Activated T-cell treated with anti-CD3 and anti-CD28 coated beads, Interleukin-2, amount 50 U/mL, for 72 hours (primary cell): ENCODE results near the gene TFR2. TPM values are rescaled to one million over a fixed set of nuclear protein-coding genes. Genes with fewer than 3 reads are reported as not detected.

Experiments used
- ATAC-seq, 2 donors: fragments of 150-1000 bp; cut with Tn5 transposase; replicated peaks in 1 of 2; 2 replicates each; pipeline ENCODE4 v1.10.0; 2021; ENCODE audit warnings: moderate library complexity in 2 of 2, mild to moderate bottlenecking in 1 of 2
- DNase-seq, 2 donors: peaks; one replicate each; pipeline ENCODE4 v3.0.0; 2021 to 2022; ENCODE audit warnings: mixed read lengths in 1 of 2
- H3K27ac Mint-ChIP-seq: one replicate; pipeline ENCODE4 v1.8.0; 2022; ENCODE audit warnings: mild to moderate bottlenecking, moderate library complexity, mixed read lengths
- H3K27me3 Mint-ChIP-seq: one replicate; pipeline ENCODE4 v1.8.0; 2022; ENCODE audit warnings: low read depth, mixed read lengths
- H3K36me3 Mint-ChIP-seq, 2 donors: one replicate each; pipeline ENCODE4 v1.8.0; 2022; ENCODE audit warnings: mixed read lengths in 2 of 2, mild to moderate bottlenecking in 1 of 2; ENCODE audit not compliant: insufficient read depth in 2 of 2
- H3K4me1 Mint-ChIP-seq: one replicate; pipeline ENCODE4 v1.8.0; 2022; ENCODE audit warnings: low read depth, mixed read lengths
- H3K4me3 Mint-ChIP-seq, 2 donors: one replicate each; pipeline ENCODE4 v1.8.0; 2022; ENCODE audit warnings: mild to moderate bottlenecking in 2 of 2, mixed read lengths in 2 of 2, moderate library complexity in 2 of 2
- H3K9me3 Mint-ChIP-seq, 2 donors: one replicate each; pipeline ENCODE4 v1.8.0; 2022; ENCODE audit warnings: mixed read lengths in 2 of 2
- total RNA-seq, 2 donors: library from RNA; stranded (reverse); gene quantifications; one replicate each; pipeline ENCODE4 v1.2.3, GENCODE V29; 2022

TFR2 gene
- total RNA-seq, 2 donors from 2014 or later = 4.7 to 5.8 TPM

DNA sequence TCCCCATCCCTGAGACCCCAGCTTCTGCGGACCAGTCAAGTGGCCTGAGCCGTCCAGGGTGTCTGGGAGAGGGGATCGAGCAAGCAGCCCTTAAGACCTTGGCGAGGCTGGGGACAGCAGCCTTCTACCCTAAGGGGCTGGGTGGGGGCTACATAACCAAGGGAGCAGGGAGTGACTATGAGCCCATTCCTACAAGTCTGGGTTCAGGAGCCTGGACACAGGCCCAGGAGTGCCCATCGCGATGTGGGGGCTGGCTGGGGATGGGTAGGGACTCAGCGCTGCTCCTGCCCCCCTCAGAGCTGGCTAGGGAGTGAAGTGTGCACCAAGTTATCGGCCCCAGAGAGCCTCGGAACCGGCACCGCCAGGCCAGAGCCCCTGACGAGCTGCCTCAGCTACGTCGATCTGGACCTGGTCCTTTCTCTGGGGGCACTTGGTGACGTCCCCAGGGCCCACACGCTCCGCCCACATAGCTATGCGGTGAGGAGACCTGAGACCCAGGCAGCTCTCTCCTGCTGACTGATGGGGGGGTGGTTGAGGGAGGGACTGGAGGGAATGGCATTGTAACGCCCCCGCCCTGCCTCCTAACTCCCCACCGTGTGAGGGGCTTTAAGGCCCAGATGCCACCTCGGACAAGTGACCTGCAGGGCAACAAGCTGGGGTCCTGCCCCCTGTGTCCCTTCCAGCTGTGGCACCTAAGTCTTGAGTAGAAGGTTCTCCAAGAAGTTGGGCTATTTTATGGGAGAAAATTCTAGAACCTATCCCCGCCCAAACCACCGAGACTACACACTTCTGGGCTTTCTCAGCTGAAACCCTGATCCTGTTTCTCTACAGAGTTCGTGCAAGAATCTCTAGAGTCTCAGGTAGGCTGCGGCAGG is 70.2 kb downstream of the TFR2 start:
- Mint-ChIP-seq H3K4me3 (peak overlapping the region in 1 of 2 donors; percentile 75), H3K36me3 (peaks cover 0 to 2% of the 10 kb centered on the region in 2 donors), H3K27me3 (no peaks in the 10 kb centered on the region), H3K4me1 (peaks cover 17% of the 10 kb centered on the region), H3K27ac (no peak overlapping the region), H3K9me3 (no peaks in the 10 kb centered on the region)
- ATAC-seq = no peak
- no peak for DNase-seq

Other genes starting within 250 kb of the TFR2 start
- 1 to 10 TPM; 5.9 to 6.5 TPM for gene ZCWPW1, start 212.8 kb downstream of the TFR2 start, total RNA-seq
- gene MEPCE, start 211.7 kb downstream of the TFR2 start, total RNA-seq = 10 to 100 TPM; 61.0 to 66.7 TPM
- gene PPP1R35, start 205.1 kb downstream of the TFR2 start, total RNA-seq = 10 to 100 TPM; 59.0 to 68.8 TPM
- 1 to 10 TPM; 5.4 to 5.6 TPM for gene SPACDR, start 177.3 kb downstream of the TFR2 start, total RNA-seq
- 100 to 1,000 TPM in 1 of 2 donors, 10 to 100 TPM in 1; 94.9 to 113 TPM for gene TSC22D4, start 162.3 kb downstream of the TFR2 start, total RNA-seq
- gene NYAP1, start 157.6 kb downstream of the TFR2 start, total RNA-seq = under 1 TPM; 0.67 to 0.72 TPM
- 10 to 100 TPM; 35.5 to 53.7 TPM for gene AGFG2, start 102.3 kb downstream of the TFR2 start, total RNA-seq
- gene SAP25, start 67.7 kb downstream of the TFR2 start, total RNA-seq = 10 to 100 TPM; 21.4 to 23.4 TPM
- 100 to 1,000 TPM; 144 to 154 TPM for gene LRCH4, start 55.4 kb downstream of the TFR2 start, total RNA-seq
- 1 to 10 TPM; 2.1 to 3.6 TPM for gene FBXO24, start 55.2 kb downstream of the TFR2 start, total RNA-seq
- gene PCOLCE, start 39.2 kb downstream of the TFR2 start, total RNA-seq = 10 to 100 TPM; 12.9 to 13.7 TPM
- 10 to 100 TPM; 12.6 to 13.4 TPM for gene MOSPD3, start 29.0 kb downstream of the TFR2 start, total RNA-seq
- not detected for gene ACTL6B, start 14.9 kb upstream of the TFR2 start, total RNA-seq
- gene GNB2, start 32.2 kb upstream of the TFR2 start, total RNA-seq = 100 to 1,000 TPM; 196 to 198 TPM
- 10 to 100 TPM; 51.5 to 53.2 TPM for gene GIGYF1, start 52.7 kb upstream of the TFR2 start, total RNA-seq
- gene POP7, start 64.6 kb upstream of the TFR2 start, total RNA-seq = 10 to 100 TPM; 33.3 to 40.9 TPM
- under 1 TPM in 1 of 2 donors, not detected in 1; 0.19 TPM for gene EPO, start 78.9 kb upstream of the TFR2 start, total RNA-seq
- not detected for gene ZAN, start 92.0 kb upstream of the TFR2 start, total RNA-seq
- gene EPHB4, start 186.0 kb upstream of the TFR2 start, total RNA-seq = 1 to 10 TPM; 2.4 to 3.4 TPM
- gene SLC12A9, start 211.2 kb upstream of the TFR2 start, total RNA-seq = 10 to 100 TPM; 17.6 to 20.1 TPM
- gene TRIP6, start 225.8 kb upstream of the TFR2 start, total RNA-seq = 10 to 100 TPM; 28.3 to 31.5 TPM
- gene SRRT, start 233.6 kb upstream of the TFR2 start, total RNA-seq = 100 to 1,000 TPM; 140 to 145 TPM
- under 1 TPM; 0.34 to 0.83 TPM for gene UFSP1, start 248.2 kb upstream of the TFR2 start, total RNA-seq